HG03103 (cell line): Measurements from ENCODE around the gene MKLN1.
"Not testable (repeated sequence)": the region's sequence is repeated elsewhere in the genome, so short reads cannot be mapped to it uniquely, and the experiment has no call there.

Source experiments
- ATAC-seq: cut with Tn5 transposase; IDR thresholded peaks from one replicate; pipeline ENCODE4 v1.9.1; 2021; ENCODE audit warnings: low read depth; ENCODE audit not compliant: unreplicated experiment

Gene MKLN1

DNA sequence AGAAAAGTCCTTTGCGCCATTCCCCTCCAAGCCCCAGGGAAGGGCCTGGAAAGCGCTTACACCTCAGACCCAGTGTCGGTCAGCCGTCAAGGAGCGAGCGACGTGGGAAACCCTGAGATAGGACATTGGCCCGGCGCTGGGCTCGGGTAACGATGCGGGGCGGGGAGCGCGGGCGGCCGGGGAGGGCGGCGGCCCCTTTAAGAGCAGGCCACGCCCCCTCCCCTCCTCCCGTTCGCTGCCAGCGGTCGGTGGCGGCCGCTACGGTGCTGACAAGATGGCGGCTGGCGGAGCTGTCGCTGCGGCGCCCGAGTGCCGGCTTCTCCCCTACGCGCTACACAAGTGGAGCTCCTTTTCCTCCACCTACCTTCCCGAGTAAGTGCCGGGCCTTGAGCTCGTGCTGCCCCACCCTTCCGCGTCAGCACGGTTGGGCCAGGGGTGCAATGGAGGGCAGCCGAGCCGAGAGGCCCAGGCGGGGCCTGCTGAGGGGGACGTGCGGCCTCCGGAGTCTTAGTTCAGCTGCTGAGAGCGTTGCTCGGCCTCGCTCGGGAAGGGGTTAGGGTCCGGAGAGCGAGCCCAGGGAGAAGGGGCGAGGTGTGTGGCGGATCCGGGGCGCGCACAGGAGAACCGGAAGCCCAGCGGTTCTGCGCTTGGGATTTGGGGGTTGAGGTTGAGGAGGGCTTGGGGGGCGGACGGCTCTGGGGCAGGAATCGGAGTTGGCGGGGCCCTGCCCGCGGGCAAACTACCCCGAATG is at the start of gene MKLN1:
MKLN1 (plus strand) TSS at position 251 of the 751 bp plus-strand sequence; CDS start at position 275, 24 bp downstream.
- ATAC-seq = peak; percentile 90

DNA sequence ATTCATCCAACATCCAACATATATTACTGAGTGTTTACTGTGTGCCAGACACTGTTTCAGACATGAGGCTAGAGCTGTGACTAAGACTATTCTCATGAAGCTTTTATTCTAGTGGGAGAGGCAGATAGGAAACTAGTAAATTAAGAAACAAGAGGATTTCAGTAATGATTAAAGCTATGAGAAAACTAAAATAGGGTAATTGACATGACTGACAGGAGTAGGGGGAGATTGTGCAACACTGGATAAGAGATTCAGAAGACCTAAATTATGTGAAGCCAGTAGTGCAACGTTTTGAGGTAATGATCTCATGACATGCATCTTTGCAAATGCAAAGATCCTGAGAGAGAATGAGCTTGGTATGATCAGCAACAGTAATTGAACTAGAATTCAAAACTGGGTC is 48.6 kb upstream of the MKLN1 start:
- no peak for ATAC-seq

DNA sequence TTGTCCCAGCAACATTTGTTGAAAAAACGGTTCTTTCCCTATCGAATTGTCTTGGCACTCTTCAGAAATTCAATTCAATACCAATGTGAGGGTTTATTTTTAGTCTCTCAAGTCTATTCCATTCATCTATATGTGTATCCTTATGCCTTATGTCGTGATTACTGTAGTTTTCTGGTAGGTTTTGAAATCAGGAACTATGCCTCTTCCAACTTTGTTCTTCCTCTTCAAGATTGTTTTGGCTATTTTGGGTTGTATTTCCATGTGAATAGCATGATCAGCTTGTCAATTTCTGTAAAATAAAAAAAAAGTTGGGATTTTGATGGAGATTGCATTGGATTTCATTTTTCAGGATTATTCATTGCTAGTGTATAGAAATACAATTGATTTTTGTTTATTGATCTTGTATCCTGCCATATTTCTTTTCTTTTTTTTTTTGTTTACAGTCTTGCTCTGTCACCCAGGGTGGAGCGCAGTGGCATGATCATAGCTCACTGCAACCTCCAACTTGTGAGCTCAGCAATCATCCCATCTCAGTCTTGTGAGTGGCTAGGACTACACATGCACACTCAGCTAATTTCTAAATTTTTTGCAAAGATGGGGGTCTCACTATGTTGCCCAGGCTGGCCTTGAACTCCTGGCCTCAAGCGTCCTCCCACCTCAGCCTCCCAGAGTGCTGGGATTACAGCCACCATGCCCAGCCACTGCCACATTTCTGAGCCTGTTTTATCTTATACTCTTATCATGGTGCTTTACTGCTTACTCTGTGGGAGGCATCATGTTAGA is 46.2 kb upstream of the MKLN1 start:
- no peak for ATAC-seq

DNA sequence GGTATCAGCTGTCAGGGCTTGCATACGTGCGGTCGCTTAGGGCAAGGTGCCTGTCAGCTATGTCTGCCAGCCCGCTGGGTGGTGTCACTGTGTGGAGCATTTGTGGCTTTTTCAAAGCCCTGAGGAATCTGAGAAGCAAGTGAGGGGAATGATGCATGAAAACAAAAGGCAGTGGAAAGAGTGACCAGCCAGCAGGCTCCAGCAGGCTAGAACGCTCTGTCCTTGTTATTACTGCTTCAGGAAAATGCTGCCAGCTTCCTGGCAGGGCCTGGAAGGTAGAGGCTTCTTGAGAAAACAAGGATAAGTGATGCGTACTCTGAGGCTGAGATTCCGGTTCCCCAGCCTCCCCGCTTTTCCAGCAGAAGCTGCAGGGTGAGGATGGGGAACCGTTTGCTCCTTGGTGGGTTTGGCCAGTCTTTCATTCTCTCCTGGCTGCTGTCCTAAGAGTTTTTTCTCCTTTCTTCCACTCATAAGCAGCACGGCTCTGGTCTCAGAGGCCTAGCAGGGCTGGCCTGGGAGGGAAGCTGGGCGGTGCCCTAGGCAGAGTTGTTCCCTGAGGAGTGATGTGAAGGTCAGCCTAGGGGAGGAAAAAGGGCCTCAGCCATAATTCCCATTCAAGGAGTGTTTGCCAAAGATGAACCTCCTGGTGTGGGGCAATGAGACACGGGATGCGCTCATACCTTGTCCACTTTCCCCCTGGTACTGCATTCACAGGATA is 42.8 kb upstream of the MKLN1 start:
- ATAC-seq = no peak

DNA sequence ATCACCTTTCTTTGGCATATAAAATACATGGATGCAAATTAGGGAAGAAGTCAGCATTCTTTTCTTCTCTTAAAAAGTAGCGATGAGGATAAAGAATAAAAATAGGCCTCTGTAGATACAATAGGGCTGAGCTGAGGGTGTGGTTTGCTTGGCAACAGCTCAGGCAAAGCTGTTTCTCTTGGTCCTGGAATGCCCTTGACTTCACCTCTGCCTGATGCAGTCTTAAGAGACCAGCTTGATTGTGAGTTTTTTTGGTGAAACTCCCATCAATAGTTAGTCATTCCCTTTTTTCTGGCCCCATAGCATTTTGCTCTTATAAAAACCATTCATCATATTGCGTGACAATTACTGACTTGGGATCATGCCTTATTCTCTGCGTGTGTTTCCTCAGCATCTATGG is 42.1 kb upstream of the MKLN1 start:
- ATAC-seq = no peak

DNA sequence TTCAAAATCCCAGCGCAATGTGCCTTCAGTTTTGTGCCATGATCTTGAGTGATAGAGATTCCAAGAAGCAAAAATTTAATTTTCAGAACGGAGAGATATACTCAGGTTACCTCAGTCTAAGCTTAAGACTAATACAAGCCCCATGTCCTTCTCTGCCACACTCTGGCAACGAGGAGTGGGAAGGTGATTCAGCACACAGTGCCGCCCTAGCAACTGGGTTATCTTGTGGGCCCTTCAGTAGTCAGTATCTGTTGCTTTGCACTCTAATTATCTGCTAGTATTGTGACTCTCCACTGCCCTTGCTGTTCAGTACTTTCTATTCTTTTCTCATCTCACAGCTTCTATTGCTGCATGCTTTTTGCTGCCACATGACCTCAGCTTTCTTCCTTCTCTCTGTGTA is 39.2 kb upstream of the MKLN1 start:
- no peak for ATAC-seq

DNA sequence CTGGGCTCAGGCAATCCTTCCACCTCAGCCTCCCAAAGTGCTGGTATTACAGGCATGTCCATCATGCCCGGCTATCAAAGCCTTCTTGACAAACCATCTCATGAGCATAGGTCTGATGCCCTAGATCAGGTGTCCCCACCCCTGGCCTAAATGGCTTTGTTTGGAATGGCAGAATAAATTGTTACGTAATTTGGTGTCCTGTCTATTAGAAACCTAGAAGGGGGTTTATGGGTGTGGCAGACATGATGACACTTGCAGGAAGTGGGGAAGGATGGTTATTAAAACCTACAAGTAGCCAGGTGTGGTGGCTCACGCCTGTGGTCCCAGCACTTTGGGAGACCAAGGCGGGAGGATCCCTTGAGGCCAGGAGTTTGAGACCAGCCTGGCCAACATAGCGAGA is 38.6 kb upstream of the MKLN1 start:
- no peak for ATAC-seq

DNA sequence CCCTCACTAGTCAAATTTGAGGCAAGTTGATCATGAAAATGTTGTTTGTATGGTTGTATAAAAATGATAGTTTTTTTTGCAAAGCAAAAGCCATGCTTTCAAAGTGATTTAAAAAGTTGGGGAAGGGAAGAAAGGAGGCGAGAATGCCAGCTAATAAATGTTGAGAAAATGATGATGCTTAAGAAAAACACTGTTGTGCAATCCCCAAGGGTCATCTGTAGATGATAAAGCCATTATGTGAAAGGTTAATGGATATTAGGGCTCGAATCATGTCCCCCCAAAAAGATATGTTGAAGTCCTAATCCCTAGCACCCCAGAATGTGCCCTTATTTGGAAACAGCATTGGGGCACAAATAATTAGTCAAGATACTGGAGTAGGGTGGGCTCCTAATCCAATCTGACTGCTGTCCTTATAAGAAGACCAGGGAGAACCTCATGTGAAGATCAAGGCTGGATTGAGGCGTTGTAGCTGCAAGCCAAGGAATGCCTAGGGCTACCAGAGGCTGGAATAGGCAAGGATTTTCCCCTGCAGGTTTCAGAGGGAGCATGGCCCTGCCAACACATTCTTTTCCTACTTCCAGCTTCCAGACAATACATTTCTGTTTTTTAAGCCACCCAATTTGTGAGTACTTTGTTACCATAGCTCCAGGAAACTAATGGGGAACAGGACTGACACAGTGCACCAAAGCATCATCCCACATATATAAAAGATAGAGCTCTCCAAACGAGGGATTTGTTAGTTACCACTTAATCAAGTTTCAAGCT is 35.4 kb upstream of the MKLN1 start:
- ATAC-seq = no peak

DNA sequence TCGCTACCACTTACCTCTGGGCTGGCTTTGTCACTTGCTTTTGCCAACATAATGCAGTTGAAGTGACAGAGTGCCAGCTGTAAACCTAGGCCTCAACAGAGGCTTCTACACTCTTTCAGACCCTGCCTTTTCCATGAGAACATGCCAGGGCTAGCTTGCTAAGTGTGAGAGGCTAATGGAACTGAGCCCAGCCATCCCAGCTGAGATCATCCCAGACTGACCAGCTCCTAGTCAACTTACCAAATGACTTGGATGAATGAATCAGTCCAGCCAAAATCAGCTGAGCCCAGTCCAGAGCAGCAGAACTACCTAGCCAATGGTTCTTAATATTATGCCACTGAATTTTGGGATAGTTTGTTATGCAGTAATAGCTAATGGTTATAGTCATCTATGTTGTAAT is 34.7 kb upstream of the MKLN1 start:
- no peak for ATAC-seq

DNA sequence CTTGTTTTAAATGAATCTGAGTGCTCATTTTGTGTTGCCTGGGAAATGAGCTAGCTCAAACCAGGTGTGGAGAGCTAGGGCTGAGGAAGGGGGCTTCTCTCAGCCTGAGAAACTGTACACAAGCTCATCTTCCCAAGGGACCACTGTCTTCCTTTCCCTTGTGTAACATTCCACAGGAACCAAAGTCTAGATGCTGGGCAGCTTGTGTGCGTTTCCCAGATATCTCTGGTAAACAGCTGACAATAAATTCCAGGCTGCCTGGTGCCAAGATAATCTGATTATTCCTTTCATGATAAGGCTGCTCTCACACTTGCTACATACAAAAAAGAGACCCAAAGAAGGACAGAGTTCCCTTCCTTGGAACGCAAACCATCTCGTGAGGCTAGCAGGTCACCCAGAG is 33.1 kb upstream of the MKLN1 start:
- no peak for ATAC-seq

DNA sequence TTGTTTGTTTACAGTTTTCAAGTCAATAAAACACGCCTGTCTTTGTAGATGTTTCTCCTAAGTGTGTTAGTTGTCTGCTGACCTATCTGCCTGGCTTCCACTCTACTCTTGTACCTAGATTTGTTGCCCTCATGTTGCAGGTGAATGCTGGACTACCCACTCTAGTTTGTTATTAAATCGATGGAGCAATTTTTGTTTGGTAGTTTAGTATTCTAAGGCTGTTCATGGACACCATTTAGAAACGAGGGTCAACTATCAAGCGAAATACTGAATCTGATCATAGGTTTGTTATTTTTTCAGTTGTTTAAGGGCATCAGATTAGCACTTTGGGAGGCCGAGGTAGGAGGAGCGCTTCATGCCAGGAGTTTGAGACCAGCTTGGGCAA is 29.1 kb upstream of the MKLN1 start:
- no peak for ATAC-seq

DNA sequence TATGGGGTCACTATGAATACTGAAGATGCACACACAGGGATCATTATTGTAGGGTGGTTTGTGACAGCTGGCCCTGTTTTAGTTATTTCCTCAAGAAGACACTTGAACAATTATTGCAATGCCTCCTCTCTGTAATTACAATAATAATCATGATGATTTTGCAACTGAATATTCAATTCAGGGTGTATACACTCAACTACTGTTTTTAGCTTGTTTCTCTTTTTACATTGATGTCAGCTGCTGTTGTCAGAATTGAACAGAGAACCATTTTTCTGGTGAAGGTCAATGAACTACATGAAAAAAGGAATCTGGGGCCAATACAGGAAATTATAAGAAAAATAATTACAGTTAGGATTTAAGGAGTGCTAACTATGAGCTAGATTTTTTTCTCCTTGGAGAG is 28.6 kb upstream of the MKLN1 start:
- no peak for ATAC-seq

DNA sequence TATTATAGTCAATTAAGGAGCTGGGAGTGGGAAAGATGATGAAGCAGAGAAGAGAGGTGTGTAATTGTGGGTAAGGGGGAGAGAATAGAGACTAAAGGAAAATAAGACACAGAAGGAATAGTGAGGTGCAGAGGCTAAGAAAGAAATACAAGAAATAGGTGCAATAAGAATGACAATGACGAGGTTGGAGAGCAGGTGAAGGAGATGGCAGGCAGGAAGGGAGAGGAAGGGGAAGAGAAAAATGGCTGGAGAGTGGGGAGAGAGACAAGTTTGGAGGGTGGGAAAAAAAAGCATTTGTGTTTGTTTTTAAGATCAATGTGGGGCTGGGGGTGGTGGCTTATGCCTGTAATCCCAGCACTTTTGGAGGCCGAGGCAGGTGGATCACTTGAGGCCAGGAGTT is 27.6 kb upstream of the MKLN1 start:
- no peak for ATAC-seq

DNA sequence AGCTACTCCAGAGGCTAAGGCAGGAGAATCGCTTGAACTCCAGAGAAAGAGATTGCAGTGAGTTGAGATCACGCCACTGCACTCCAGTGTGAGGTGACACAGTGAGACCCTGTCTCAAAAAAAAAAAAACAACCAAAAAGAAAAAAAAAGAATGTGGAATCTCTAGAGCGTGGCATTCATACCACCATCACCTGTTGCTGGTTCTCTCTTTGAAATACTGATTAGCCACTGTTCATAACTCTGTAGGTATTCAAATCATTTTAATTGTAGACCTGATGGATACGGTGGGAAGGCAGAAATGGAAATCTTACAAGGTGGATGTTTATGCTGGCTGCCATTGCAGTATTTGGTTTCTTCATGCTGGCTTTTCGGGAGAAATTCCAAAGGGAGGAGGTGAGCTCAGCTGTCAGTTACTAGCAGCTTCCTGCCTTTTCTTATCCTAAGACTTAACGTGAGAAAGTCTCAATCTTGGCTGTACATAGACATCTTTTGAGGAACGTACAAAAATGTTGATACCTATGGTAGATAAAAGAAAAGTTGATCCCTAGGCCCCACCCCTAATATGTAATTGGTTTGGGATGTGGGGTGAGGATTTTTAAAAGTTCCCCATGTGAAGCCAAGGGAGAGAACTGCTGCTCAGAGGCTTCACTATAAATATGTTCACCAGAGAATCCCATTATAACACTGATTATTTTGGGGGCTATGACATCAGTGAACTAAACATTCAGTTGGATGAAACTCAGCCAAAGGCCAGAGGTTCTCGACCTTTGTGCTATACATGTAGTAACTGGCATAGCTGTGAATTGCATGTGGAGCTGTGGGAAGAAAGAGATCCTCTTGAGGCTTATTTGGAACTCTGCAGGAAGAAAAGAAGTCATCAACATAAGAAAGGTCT is 26.9 kb upstream of the MKLN1 start:
- no peak for ATAC-seq

DNA sequence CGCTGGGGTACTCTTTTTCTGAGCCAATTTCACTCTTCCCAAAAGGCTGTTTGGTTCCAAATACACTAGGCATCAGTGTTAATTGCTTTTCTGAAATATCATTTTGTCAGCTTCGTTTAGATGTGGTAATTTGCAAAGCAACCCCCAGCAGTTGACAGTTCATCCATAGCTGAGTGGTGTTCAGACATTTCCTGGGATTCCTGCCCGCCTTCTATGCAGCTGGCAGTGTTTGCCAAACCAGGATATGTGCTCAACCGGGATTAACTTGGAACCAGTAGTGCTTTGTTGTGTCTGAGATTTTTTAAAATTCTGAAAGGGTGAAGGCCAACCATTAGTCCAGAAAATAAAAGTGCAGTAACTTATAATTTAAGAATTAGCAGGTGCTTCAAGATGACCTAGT is 25.2 kb upstream of the MKLN1 start:
- ATAC-seq = no peak

DNA sequence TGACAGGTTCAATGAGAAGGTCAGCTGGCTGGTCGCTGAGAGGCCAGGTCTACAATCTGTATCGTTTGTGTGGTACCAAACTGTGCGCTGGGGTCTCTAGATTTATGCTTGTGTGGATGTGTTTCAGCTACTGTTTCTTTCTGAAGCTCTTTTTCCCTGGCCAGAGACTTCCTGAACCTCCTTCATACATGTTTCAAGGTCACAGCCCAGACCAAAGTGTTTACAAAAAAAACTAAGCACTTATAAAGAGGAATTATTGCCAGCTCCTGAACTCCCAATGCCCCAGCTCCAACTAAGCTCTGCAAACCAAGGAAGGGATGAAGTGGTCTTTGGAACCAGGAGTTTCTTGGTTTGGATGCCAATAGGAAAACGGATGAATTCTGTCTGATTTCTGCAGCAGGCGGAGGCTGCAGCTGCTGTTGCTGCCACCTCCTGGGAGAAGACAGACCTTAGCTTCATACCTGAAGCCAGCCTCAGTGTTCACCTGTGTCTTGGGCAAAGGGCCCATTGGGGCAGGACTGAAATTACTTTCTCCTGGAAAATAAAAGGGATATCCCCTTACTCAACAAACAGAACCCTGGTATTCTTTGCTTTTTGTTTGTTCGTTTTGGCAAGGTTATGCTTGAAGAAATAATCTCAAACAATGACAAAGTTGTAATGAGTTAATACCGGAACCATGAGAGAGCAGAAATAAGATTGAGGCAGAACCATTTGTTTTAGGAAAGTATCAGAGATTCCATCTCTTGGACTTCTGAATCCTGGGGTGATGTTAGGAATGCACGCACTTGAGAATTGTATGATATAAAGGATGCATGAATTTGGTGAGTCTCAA is 24.6 kb upstream of the MKLN1 start:
- ATAC-seq = no peak

DNA sequence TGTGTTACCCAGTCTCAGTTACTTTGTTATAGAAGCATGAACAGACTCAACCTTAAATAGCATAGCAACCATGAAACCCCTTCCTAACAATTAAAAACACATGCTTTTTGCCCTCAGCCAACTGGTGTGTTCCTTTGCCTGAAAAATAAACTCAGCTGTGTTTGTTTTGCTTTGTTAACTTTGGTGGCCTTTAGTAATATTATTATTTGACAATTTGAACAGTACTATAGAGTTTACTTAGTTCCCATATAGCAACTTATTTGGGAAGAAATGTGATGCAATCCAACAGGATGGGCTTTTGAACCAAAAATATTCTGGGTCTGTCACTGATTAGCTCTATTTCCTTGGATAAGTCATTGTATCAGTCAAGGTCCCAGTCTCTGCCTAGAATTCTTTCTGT is 22.5 kb upstream of the MKLN1 start:
- no peak for ATAC-seq

DNA sequence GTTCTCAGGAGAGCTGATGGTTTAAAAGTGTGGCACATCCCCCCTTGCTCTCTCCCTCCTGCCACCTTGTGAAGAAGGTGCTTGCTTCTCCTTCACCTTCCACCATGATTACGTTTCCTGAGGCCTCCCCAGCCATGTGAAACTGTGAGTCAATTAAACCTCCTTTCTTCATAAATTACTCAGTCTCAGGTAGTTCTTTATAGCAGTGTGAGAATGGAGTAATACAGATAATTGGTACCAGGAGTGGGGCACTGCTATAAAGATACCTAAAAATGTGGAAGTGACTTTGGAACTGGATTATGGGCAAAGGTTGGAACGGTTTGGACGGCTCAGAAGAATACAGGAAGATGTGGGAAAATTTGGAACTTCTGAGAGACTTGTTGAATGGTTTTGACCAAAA is 21.6 kb upstream of the MKLN1 start:
- not testable (repeated sequence) for ATAC-seq

DNA sequence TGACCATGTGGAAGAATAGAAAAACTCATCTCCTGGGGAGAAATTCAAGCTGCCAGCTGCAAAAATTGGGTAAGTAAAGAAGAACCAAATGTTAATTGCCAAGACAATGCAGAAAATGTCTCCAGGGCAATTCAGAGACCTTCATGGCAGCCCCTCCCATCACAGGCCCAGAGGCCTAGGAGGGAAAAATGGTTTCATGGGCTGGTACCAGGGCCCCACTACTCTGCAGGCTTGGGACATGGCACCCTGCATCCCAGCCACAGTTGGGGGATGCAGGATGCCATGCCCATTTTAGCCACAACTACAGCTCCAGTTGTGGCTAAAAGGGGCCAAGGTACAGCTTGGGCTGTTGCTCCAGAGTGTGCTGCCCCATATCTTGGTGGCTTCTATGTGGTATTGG is 20.9 kb upstream of the MKLN1 start:
- no peak for ATAC-seq
